NCI-H748 (cell line): Measurements from ENCODE around the gene GATD1.
A peak's percentile ranks its signal among the peaks of the same experiment; 100 is the strongest.

Source experiments
- DNase-seq: peaks from one replicate; lab custom pipeline; 2025; ENCODE audit not compliant: unreplicated experiment; lab: John Stamatoyannopoulos, UW

GATD1 gene

DNA sequence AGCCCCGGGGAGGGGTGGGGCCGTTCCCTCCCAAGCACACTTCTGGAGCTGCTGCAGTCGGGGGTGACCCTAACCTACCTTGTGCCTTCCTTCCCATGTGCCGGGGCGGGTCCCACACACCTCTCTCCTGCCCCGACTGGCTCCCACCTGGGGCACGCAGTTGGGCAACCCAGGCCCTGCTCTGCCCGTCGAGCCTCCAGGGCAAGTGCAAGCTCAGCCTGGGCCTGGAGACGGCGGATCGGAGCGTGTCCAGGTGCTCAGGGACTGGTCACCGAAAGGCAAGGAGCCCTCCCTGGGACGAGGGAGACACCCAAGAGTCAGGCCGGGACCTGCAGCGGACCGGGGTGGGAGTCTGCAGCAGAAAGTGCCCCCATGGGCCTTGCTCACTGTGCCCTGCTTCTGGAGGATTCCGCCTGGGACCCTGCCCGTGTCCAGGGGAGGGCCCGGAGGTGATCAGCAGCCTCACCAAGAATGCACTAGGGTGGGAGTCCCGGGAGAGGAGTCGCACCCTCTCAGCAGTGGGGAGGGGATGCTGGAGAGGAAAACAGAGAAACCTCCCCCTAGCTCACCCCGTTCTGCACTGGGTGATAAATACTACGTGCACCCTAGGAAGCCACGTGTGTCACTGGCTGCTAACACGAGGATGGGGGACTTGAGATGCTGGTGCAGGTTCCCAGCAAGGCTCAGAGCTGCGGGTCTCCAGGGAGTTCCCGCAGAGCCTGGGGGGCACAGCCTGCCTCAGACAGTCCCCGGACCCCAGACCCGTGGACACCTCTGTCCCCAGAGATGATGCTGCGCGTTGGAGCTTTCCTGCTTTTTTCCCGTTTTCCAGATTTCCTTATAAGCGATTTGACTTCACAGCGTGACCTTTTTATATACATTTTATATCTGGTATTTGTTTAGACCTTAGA is 5.2 kb upstream of the GATD1 start:
- DNase-seq = no peak

GRCh38 chr11:779955-780532 is 2.8 kb upstream of the GATD1 start:
- DNase-seq = no peak

- no peak for DNase-seq
Measured at GRCh38 chr11:778976-779954, 2.0 kb upstream of the GATD1 start.

DNA sequence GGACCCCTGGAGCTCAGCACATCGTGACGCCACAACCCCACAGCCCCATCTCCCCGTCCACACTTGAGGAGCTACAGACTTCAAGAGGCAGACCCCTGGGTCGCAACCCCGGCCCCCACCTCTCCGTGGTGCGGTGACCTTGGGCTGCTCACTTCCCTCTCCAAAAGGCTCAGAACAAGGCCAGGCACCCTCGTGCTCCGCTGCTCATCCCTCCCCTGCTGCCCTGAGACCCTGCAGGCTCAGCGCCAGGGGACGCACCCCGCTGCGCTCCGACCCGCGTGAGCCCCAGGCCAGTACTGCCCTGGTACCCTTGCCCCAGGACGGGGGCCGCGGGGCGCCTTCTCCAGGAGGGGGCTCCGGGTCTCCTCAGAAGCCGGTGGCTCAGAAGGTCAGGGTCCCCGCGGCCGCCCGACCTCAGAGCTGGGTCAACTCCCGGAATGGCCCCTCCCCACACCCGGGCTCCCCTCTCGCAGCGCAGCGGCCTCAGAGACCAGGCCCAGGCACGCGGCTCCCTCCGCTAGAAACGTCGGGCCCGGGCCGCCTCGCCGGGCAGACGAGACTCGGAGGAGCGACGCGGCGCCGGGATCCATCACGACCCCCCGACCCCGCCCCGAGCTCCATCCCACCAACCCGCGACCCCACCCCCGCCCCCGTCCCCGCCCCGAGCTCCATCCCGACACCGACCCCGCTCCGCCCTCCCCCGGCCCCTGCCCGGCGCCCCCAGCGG is 563 bp downstream of the GATD1 start:
- DNase-seq = peak; percentile 67

GRCh38 chr11:776263-776560 is 1.1 kb downstream of the GATD1 start:
- DNase-seq = no peak

GRCh38 chr11:774873-775592 is 2.3 kb downstream of the GATD1 start:
- no peak for DNase-seq

DNA sequence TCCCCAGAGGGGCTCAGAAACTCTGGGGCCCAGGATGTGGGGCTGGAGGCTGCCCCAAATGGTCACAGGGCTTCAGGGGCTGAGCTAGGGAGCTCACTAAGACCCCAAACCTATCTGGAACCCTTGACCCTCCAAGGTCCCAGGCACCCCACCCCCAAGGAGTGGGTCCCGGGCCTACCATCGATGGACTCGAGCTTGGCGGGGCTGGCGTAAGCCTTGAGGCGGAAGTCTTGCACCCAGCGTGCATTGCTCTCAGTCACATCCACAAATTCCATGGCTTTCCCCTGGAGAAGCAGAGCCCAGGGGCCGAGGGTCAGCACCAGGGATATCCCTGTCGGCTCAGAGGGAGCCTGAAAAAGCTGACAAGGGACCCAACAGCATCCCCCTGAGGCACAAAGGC is 3.5 kb downstream of the GATD1 start:
- DNase-seq = no peak

DNA sequence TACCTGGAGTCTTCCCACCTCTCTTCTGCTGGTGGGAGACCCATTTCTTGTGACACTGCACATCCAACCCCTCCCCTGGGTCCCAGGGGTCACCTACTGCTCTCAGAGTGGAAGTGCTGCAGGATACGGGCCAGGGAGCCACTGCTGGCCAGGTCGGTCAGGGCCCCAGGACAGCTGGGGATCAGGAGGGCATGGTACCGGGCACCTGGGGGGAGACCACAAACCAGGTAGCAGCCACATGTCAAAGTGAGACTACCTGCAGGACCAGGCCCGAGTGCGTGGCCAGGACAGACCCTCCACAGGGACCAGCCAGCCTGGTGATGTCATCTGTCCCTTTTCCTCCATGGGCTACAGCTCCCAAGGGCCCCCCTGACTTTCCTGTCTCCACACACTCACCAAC is 3.9 kb downstream of the GATD1 start:
- DNase-seq = no peak

DNA sequence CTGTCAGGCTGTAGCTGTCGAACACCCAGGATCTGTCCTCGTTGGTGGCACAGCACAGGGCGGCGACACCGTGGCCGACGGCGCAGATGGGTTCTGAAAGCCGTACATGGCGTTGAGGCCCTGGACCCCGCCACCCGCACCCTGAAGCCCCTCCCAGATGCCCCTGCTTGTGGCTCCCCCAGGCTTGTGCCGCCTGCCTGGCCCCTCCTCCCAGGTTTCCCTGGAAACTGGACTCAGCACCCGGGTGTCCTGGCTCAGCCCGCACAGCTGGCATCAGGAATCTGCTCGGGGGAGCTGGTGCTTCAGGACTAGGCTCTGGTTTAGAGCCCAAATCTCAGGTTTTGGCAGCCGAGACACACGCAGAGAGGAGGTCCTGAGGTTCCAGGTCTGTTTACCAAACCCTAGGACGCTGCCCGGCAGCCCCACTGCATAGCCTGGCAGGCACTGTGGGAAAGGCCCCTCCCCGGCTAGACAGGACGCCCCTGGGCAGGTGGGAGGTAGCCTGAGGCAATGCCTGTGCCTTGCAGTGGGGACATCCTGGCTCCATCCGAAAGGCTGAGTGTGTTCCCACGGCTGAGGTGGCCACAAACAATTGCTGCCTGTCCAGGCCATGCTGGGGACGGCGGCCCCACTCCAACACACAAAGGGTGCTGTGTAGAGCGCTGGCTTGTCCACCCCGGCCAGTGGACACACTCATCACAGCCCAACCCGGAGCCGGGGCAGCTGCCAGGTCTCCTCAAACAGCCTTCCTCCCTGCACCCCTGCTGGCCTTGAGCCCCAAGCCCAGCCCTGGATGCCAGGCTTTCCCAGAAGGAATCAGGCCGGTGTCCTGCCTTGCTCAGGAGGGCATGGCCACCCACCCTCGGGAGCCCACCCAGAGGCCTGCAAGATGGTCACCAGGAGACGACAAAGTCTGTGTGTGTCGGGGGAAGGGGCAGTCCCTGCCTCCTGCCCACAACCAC is 4.6 kb downstream of the GATD1 start:
- DNase-seq = no peak

DNA sequence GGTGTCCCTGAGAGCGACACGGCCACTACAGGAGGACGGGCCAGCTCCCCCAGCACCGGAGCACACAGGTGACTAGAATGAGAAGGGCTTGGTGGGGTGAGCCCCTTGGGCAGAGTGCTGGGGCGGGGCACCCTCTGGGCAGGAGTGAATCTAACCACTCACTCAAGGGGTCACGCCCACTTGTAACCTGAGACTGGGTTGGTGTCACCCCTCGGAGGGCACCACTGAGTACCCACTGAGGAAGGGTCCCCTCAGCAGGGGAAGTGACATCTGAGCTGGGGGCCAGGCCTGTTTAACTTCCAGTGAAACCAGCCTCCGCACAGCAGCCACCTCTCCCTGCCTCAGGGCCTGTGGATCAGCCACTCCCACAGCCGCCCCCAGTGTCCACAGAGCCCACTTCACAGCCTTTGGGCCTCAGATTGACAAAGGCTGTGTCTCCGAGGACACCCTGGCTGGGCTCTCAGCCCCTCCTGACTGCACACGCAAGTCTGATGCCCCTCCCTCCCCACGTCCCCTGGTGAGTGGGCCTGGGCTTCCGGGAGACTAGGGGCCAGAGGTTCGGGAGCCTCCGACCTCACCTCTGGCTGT is 5.6 kb downstream of the GATD1 start:
- DNase-seq = no peak

DNA sequence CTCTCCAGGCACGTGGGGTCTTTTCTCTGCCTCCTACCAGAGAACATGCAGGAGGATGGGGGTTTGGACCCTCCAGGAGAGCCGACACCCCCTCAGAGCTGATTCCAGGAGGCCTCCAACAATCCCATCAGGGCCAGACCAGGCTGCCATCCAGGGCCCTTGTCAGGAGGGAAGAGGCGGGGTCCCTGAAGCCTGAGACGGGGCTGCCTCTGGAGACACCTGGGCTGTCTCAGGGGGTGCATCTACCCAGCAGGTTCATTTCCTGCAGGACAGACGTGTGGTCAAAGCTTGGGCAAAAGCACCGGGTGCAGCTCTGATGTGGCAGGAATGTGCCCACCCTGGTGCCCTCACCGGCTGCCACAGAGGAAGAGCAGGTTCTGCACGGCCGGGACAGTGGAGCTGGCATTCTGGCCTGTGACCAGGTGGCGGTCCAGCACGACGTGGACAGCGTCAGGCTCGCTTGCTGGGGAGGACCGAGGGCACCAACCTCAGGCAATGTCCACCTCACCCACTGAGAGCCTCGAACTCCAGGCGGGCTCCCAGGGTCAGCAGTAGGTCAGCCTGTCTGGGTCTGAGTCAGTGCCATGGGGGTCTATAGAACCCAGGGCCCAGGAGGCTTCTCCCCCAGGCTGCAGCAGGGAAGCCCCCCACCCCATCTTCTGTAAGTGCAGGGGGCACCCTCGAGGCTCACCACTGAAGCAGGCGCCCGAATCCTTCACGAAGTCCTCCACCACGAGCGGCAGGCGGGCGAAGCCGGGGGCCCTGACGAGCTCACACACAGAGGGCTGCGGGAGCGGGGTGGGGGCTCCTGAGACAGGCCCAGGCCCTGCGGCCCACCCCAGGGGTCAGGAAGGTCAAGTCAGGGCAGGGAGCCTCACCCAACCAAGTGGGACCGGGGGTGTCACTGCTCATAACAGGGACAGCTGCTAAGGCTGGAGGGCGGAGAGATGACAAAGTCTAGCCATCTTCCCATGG is 6.4 kb downstream of the GATD1 start:
- DNase-seq = no peak

DNA sequence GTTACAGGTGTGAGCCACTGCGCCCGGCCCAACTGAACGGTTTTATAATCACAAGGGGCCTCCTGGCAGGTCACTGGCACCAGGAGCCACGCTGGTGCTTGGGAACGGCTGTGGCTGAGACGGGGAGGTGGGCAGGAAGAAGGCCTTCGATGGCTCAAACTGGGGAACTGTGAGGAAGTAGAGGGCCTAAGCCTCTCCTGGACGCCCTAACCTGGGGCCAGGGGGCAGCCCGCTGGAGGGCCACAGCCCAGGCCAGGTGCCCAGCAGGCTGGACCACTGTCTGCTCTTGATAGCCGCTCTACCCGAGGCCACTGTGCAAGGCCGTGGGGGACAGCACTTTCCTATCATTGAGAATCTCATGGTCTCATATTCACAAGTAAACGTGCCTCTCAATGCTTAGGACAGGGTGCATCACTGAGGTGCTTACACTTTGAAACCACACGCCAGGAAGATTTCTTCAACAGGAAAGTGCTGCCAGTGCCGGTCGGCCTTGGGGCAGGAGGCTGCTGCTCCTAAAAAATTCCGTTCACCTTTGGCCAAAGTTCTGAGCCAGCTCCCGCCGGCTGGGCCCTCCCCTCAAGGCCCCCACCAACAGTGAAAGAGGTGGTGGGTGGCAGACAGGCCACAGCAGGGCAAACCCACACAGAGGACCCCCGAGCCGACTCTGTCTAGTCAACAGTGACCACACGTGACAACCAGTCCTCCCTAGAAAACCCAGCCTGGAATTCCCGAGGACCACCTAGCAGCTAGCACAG is 7.2 kb downstream of the GATD1 start:
- no peak for DNase-seq

GRCh38 chr11:767238-767637 is 10.0 kb downstream of the GATD1 start:
- no peak for DNase-seq

GRCh38 chr11:766936-767210 is 10.4 kb downstream of the GATD1 start:
- DNase-seq = no peak

GRCh38 chr11:766106-766935 is 11.0 kb downstream of the GATD1 start:
- DNase-seq = no peak

- DNase-seq = no peak
Measured at GRCh38 chr11:765802-766091, 11.5 kb downstream of the GATD1 start.
